HepG2 (cell line): ENCODE results near the gene HAUS2. TPM values are rescaled to one million over a fixed set of nuclear protein-coding genes. Genes with fewer than 3 reads are reported as not detected.
A peak's percentile ranks its signal among the peaks of the same experiment; 100 is the strongest.

Experiments used
- JUN ChIP-seq: sonication (generic); formaldehyde crosslinking; IDR thresholded peaks from 2 replicates; pipeline ENCODE4 v1.4.0; 2020; ENCODE audit warnings: mild to moderate bottlenecking, missing genetic modification reagents
- MTA1 ChIP-seq: sonication (generic); formaldehyde crosslinking; IDR thresholded peaks from 2 replicates; pipeline ENCODE4 v1.4.0; 2020; ENCODE audit warnings: missing genetic modification reagents, mild to moderate bottlenecking, borderline replicate concordance
- ONECUT2 ChIP-seq: sonication (generic); formaldehyde crosslinking; IDR thresholded peaks from 2 replicates; pipeline ENCODE4 v1.4.0; 2020; ENCODE audit warnings: missing genetic modification reagents
- RORA ChIP-seq: sonication (generic); formaldehyde crosslinking; IDR thresholded peaks from 2 replicates; pipeline ENCODE4 v1.5.0; 2020; ENCODE audit warnings: mild to moderate bottlenecking, missing genetic modification reagents, moderate library complexity
- YEATS2 ChIP-seq: sonication (generic); formaldehyde crosslinking; IDR thresholded peaks from 2 replicates; pipeline ENCODE4 v1.4.0; 2020; ENCODE audit warnings: missing genetic modification reagents, borderline replicate concordance
- ZBTB1 ChIP-seq: sonication (generic); formaldehyde crosslinking; IDR thresholded peaks from 2 replicates; pipeline ENCODE4 v1.4.0; 2020; ENCODE audit warnings: missing genetic modification reagents, borderline replicate concordance
- ZFAT ChIP-seq: sonication (generic); formaldehyde crosslinking; conservative IDR thresholded peaks from 2 replicates; pipeline ENCODE4 v1.8.1; 2023; ENCODE audit warnings: missing genetic modification reagents, inconsistent platforms
- ZNF558 ChIP-seq: sonication (generic); formaldehyde crosslinking; IDR thresholded peaks from 2 replicates; pipeline ENCODE4 v1.9.0; 2022; ENCODE audit warnings: mild to moderate bottlenecking, missing genetic modification reagents, borderline replicate concordance
- ZSCAN30 ChIP-seq: sonication (generic); formaldehyde crosslinking; IDR thresholded peaks from 2 replicates; pipeline ENCODE4 v1.5.0; 2020; ENCODE audit warnings: mild to moderate bottlenecking, missing genetic modification reagents
- polyA plus RNA-seq, 8 experiments: library from polyadenylated mRNA; depleted of rRNA in 3 of 8; stranded (reverse) in 7 of 8; unstranded in 1 of 8; fragments of >200 nt; fragmentation: Illumina TruSeq in 4 of 8; extraction: Trizol in 4 of 8; gene quantifications; 2 replicates each; pipeline versions ENCODE4 v1.2.1 to v1.2.3, GENCODE V29; 2011 to 2016; ENCODE audit warnings: low read depth in 4 of 8, missing spikeins in 1 of 8, mixed read lengths in 1 of 8; ENCODE audit not compliant: insufficient read depth in 1 of 8
- total RNA-seq, 5 experiments: library from RNA; depleted of rRNA; stranded (reverse); fragments of >200 nt; fragmentation: Illumina TruSeq; extraction: Trizol; gene quantifications; 2 replicates each; pipeline ENCODE4 v1.2.3, GENCODE V29; 2016; ENCODE audit warnings: low read depth in 1 of 5
- TF ChIP-seq, protein P1 (sequence below): sonication (generic); formaldehyde crosslinking; IDR thresholded peaks from 2 replicates; pipeline ENCODE4 v1.9.0; 2022; ENCODE audit warnings: missing genetic modification reagents, mild to moderate bottlenecking, borderline replicate concordance
- TF ChIP-seq, protein P2 (sequence below): sonication (generic); formaldehyde crosslinking; IDR thresholded peaks from 2 replicates; pipeline ENCODE4 v1.4.0; 2020; ENCODE audit warnings: missing genetic modification reagents
- TF ChIP-seq, protein P3 (sequence below): sonication (generic); formaldehyde crosslinking; IDR thresholded peaks from 2 replicates; pipeline ENCODE4 v1.8.0; 2022; ENCODE audit warnings: missing genetic modification reagents, mild to moderate bottlenecking, moderate library complexity, borderline replicate concordance
- TF ChIP-seq, protein P4 (sequence below), 2 experiments: sonication (generic) in 1 of 2; formaldehyde crosslinking in 1 of 2; IDR thresholded peaks; 2 replicates each; pipeline versions ENCODE4 v1.4.0 to v1.6.1; 2018 to 2020; ENCODE audit warnings: missing genetic modification reagents in 2 of 2, borderline replicate concordance in 1 of 2, low read depth in 1 of 2, mild to moderate bottlenecking in 1 of 2, missing biosample characterization in 1 of 2
- TF ChIP-seq, protein P5 (sequence below): sonication (generic); formaldehyde crosslinking; IDR thresholded peaks from 2 replicates; pipeline ENCODE4 v1.8.1; 2023; ENCODE audit warnings: mild to moderate bottlenecking, inconsistent platforms, moderate library complexity, missing genetic modification reagents, borderline replicate concordance

The HAUS2 gene
- total and polyA plus RNA-seq, 2 of the 13 experiments (the other 11 are each of a cell fraction or from before 2014, with no cell fraction given), result 11.6 to 32.9 TPM

DNA sequence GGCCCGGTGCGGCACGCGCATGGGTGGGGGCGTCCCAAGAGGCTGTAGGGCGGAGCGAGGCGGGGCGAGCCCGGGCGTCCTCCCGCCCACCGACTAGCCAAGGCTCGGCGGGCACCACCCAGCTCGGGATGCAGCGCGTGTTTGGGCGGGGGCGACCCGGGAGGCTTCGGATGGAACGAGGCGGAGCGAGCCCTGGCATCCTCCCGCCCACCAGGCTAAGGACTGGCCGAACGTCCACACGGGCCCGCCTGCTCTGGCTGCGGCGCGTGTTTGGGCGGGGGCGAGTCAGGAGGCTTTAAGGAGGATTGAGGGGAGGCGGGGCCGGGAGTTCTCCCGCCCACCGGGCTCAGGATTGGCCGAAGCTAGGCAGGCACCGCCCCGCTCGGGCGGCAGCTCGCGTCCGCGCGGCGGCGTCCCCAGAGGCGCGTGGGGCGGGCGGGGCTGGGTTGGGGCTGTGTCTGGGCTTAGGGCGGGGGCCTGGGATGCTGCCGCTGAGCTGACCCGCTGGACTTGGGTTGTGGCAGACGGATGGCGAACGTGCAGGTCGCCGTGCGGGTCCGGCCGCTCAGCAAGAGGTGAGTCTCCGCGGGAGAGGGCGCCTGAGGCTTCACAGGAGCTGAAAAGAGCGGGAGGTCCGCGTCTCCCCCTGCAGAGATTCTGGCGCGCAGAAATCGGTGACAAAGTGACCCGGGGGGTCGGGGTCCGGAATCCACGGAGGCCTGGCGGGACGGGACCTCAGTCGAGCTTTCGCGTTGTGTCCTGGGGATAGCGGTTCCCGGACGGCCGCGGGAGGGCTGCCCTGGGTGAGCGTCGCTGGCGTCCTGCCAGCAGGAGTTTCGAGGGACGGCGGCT, 26.8 kb downstream of the HAUS2 start, which contains the start of gene STARD9 (continued):
- TF ChIP-seq, protein P1, sequence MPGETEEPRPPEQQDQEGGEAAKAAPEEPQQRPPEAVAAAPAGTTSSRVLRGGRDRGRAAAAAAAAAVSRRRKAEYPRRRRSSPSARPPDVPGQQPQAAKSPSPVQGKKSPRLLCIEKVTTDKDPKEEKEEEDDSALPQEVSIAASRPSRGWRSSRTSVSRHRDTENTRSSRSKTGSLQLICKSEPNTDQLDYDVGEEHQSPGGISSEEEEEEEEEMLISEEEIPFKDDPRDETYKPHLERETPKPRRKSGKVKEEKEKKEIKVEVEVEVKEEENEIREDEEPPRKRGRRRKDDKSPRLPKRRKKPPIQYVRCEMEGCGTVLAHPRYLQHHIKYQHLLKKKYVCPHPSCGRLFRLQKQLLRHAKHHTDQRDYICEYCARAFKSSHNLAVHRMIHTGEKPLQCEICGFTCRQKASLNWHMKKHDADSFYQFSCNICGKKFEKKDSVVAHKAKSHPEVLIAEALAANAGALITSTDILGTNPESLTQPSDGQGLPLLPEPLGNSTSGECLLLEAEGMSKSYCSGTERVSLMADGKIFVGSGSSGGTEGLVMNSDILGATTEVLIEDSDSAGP (CRISPR knock-in tag), result peak; percentile 74
- TF ChIP-seq YEATS2 (CRISPR knock-in tag) (peak; percentile 70; the same call in 1 of the 2 replicates), ZSCAN30 (CRISPR knock-in tag) (no peak), JUN (no peak), ZFAT (CRISPR knock-in tag) (0 out of 2 replicates have a peak, but pooled peaks have one; percentile 45), ZNF558 (no peak), RORA (CRISPR knock-in tag) (no peak), MTA1 (CRISPR knock-in tag) (peak; percentile 69; the same call in 1 of the 2 replicates), ONECUT2 (CRISPR knock-in tag) (peak; percentile 28; the same call in 1 of the 2 replicates), ZBTB1 (CRISPR knock-in tag) (no peak)
- TF ChIP-seq, protein P2, sequence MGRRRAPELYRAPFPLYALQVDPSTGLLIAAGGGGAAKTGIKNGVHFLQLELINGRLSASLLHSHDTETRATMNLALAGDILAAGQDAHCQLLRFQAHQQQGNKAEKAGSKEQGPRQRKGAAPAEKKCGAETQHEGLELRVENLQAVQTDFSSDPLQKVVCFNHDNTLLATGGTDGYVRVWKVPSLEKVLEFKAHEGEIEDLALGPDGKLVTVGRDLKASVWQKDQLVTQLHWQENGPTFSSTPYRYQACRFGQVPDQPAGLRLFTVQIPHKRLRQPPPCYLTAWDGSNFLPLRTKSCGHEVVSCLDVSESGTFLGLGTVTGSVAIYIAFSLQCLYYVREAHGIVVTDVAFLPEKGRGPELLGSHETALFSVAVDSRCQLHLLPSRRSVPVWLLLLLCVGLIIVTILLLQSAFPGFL (CRISPR knock-in tag), result no peak
- TF ChIP-seq, protein P3, sequence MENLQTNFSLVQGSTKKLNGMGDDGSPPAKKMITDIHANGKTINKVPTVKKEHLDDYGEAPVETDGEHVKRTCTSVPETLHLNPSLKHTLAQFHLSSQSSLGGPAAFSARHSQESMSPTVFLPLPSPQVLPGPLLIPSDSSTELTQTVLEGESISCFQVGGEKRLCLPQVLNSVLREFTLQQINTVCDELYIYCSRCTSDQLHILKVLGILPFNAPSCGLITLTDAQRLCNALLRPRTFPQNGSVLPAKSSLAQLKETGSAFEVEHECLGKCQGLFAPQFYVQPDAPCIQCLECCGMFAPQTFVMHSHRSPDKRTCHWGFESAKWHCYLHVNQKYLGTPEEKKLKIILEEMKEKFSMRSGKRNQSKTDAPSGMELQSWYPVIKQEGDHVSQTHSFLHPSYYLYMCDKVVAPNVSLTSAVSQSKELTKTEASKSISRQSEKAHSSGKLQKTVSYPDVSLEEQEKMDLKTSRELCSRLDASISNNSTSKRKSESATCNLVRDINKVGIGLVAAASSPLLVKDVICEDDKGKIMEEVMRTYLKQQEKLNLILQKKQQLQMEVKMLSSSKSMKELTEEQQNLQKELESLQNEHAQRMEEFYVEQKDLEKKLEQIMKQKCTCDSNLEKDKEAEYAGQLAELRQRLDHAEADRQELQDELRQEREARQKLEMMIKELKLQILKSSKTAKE, result no peak
- TF ChIP-seq, protein P4, sequence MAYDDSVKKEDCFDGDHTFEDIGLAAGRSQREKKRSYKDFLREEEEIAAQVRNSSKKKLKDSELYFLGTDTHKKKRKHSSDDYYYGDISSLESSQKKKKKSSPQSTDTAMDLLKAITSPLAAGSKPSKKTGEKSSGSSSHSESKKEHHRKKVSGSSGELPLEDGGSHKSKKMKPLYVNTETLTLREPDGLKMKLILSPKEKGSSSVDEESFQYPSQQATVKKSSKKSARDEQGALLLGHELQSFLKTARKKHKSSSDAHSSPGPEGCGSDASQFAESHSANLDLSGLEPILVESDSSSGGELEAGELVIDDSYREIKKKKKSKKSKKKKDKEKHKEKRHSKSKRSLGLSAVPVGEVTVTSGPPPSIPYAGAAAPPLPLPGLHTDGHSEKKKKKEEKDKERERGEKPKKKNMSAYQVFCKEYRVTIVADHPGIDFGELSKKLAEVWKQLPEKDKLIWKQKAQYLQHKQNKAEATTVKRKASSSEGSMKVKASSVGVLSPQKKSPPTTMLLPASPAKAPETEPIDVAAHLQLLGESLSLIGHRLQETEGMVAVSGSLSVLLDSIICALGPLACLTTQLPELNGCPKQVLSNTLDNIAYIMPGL (CRISPR knock-in tag; IDR thresholded peaks at IDR 0.05; ENCODE audit: borderline replicate concordance in 1 of 2, low read depth in 1 of 2), result peak; percentile 8 to 74; a peak in 2 of 4 replicates
- TF ChIP-seq, protein P5, sequence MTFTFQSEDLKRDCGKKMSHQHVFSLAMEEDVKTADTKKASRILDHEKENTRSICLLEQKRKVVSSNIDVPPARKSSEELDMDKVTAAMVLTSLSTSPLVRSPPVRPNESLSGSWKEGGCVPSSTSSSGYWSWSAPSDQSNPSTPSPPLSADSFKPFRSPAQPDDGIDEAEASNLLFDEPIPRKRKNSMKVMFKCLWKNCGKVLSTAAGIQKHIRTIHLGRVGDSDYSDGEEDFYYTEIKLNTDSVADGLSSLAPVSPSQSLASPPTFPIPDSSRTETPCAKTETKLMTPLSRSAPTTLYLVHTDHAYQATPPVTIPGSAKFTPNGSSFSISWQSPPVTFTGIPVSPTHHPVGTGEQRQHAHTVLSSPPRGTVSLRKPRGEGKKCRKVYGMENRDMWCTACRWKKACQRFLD (CRISPR knock-in tag), result 0 out of 2 replicates have a peak, but pooled peaks have one; percentile 81
